Stimulated activated CD8-positive, alpha-beta memory T cell treated with anti-CD3 and anti-CD28 coated beads, Interleukin-7, amount 100 ng/mL, for 4 hours (primary cell): ENCODE data around the gene OR8J1.
"Not testable (repeated sequence)": the region's sequence is repeated elsewhere in the genome, so short reads cannot be mapped to it uniquely, and the experiment has no call there.

ENCODE experiments used
- DNase-seq, 2 donors: peaks; one replicate each; pipeline ENCODE4 v3.0.0-alpha.2; 2020; ENCODE audit warnings: low read depth in 2 of 2

The OR8J1 gene

GRCh38 chr11:56353991-56354390 is at the start of gene OR8J1:
TSS of gene OR8J1 (plus strand) at chr11:56354291. CDS start at chr11:56360247, 5,956 bp downstream.
- no peak for DNase-seq

GRCh38 chr11:56307836-56308235 is 46.3 kb upstream of the OR8J1 start:
- DNase-seq, result no peak

- no peak for DNase-seq
These were observed 39.2 kb upstream of the OR8J1 start, which contains the start of gene OR8K3 for GRCh38 chr11:56314844-56315243. TSS of gene OR8K3 (plus strand) at chr11:56315144. CDS start at chr11:56318307, 3,163 bp downstream.

- DNase-seq, result no peak
These were observed 22.1 kb upstream of the OR8J1 start for GRCh38 chr11:56331861-56332491.

- DNase-seq, result no peak
These were observed 20.9 kb upstream of the OR8J1 start for GRCh38 chr11:56333156-56333555.

- DNase-seq, result no peak
These were observed 13.8 kb upstream of the OR8J1 start for GRCh38 chr11:56340289-56340688.

GRCh38 chr11:56345739-56346138 is 8.4 kb upstream of the OR8J1 start, which contains the start of gene OR8K1:
TSS of gene OR8K1 (plus strand) at chr11:56346039. CDS start at chr11:56346039, 0 bp downstream.
- no peak for DNase-seq

- no peak for DNase-seq
These were observed 21.2 kb downstream of the OR8J1 start, which contains the start of gene OR8U1 for GRCh38 chr11:56375324-56375723. TSS of gene OR8U1 (plus strand) at chr11:56375624. CDS start at chr11:56375624, 0 bp downstream.

GRCh38 chr11:56380120-56380519 is 26.0 kb downstream of the OR8J1 start:
- no peak for DNase-seq

- no peak for DNase-seq
These were observed 40.3 kb downstream of the OR8J1 start for GRCh38 chr11:56394381-56394780.

- DNase-seq, result no peak
These were observed 42.0 kb downstream of the OR8J1 start for GRCh38 chr11:56396047-56396446.

GRCh38 chr11:56401858-56402461 is 47.9 kb downstream of the OR8J1 start:
- not testable (repeated sequence) for DNase-seq

- no peak for DNase-seq
These were observed 50.3 kb downstream of the OR8J1 start for GRCh38 chr11:56404393-56404792.

GRCh38 chr11:56410801-56411200 is 56.7 kb downstream of the OR8J1 start:
- no peak for DNase-seq
